KMS-11 (cell line): ENCODE results near the gene TOR2A.

ENCODE experiments used
- H2AFZ ChIP-seq: fragments of 200-600 bp; sonication (generic); 2 replicates; pipeline ENCODE4 v1.6.1; 2016; ENCODE audit warnings: antibody characterized with exemption, mixed run types, low read depth
- H3K27ac ChIP-seq: fragments of 200-600 bp; sonication (generic); 2 replicates; pipeline ENCODE4 v1.6.1; 2016; ENCODE audit warnings: mild to moderate bottlenecking, mixed run types
- H3K27me3 ChIP-seq: fragments of 200-600 bp; sonication (generic); 2 replicates; pipeline ENCODE4 v1.6.1; 2017; ENCODE audit warnings: mild to moderate bottlenecking, low read depth, mixed run types, moderate library complexity; ENCODE audit not compliant: insufficient read depth
- H3K36me3 ChIP-seq: fragments of 200-600 bp; sonication (generic); 2 replicates; pipeline ENCODE4 v1.6.1; 2017; ENCODE audit warnings: mild to moderate bottlenecking, mixed run types; ENCODE audit not compliant: insufficient read depth
- H3K4me1 ChIP-seq: fragments of 200-600 bp; sonication (generic); 2 replicates; pipeline ENCODE4 v1.6.1; 2016; ENCODE audit warnings: mild to moderate bottlenecking, low read depth, mixed run types; ENCODE audit not compliant: poor library complexity, severe bottlenecking
- H3K4me2 ChIP-seq: fragments of 200-600 bp; sonication (generic); 2 replicates; pipeline ENCODE4 v1.7.0; 2016; ENCODE audit warnings: mild to moderate bottlenecking, mixed run types
- H3K4me3 ChIP-seq: fragments of 200-600 bp; sonication (generic); IDR thresholded peaks from 2 replicates; pipeline ENCODE4 v1.6.1; 2017; ENCODE audit warnings: low read depth, low read length, mixed read lengths; ENCODE audit not compliant: insufficient read depth
- H3K79me2 ChIP-seq: fragments of 200-600 bp; sonication (generic); 2 replicates; pipeline ENCODE4 v1.6.1; 2016; ENCODE audit warnings: low read depth, mixed run types; ENCODE audit not compliant: insufficient read depth
- H3K9ac ChIP-seq: fragments of 200-600 bp; sonication (generic); 2 replicates; pipeline ENCODE4 v1.6.1; 2016; ENCODE audit warnings: mild to moderate bottlenecking, mixed run types
- H4K20me1 ChIP-seq: fragments of 200-600 bp; sonication (generic); 2 replicates; pipeline ENCODE4 v1.6.1; 2016; ENCODE audit warnings: mild to moderate bottlenecking, mixed run types; ENCODE audit not compliant: insufficient read depth
- CTCF ChIP-seq: fragments of 200-600 bp; sonication (generic); conservative IDR thresholded peaks from 2 replicates; pipeline ENCODE4 v1.6.1; 2017; ENCODE audit warnings: low read depth, mild to moderate bottlenecking, antibody characterized with exemption, low read length, moderate library complexity, mixed read lengths

Gene TOR2A

GRCh38 chr9:127770583-127770904 is 35.5 kb upstream of the TOR2A start:
- Histone ChIP-seq H3K4me1 (peaks cover 56% of the 10 kb centered on the region), H3K79me2 (0 out of 2 replicates have a peak, but pooled peaks cover 10% of the 10 kb centered on the region), H2AFZ (no peak overlapping the region; the same call in 1 of the 2 replicates), H3K4me2 (peak overlapping the region; percentile 71), H3K4me3 (no peak overlapping the region), H3K36me3 (no peaks in the 10 kb centered on the region), H3K27me3 (no peaks in the 10 kb centered on the region), H4K20me1 (no peaks in the 10 kb centered on the region), H3K27ac (peak overlapping the region; percentile 51), H3K9ac (0 out of 2 replicates have a peak overlapping the region, but pooled peaks have one; percentile 14)
- no peak for TF ChIP-seq CTCF

- 0 out of 2 replicates have a peak overlapping the region, but pooled peaks have one; percentile 14 for H3K9ac ChIP-seq
- peak overlapping the region; percentile 51 for H3K27ac ChIP-seq
- no peaks in the 10 kb centered on the region for H3K27me3 ChIP-seq
- no peak overlapping the region for H3K4me3 ChIP-seq
- no peak overlapping the region for H2AFZ ChIP-seq
- H3K4me1 ChIP-seq: peaks cover 52% of the 10 kb centered on the region
- peak overlapping the region; percentile 71 for H3K4me2 ChIP-seq
- H4K20me1 ChIP-seq: no peaks in the 10 kb centered on the region
- no peak for TF ChIP-seq CTCF
- H3K36me3 ChIP-seq: no peaks in the 10 kb centered on the region
- H3K79me2 ChIP-seq: 0 out of 2 replicates have a peak, but pooled peaks cover 6% of the 10 kb centered on the region
These were observed 35.0 kb upstream of the TOR2A start for GRCh38 chr9:127769929-127770582.

- Histone ChIP-seq H4K20me1 (no peaks in the 10 kb centered on the region), H2AFZ (no peak overlapping the region), H3K79me2 (no peaks in the 10 kb centered on the region), H3K27ac (no peak overlapping the region), H3K4me2 (no peak overlapping the region), H3K9ac (no peak overlapping the region), H3K4me3 (no peak overlapping the region), H3K36me3 (no peaks in the 10 kb centered on the region), H3K4me1 (peaks cover 42% of the 10 kb centered on the region), H3K27me3 (no peaks in the 10 kb centered on the region)
- no peak for TF ChIP-seq CTCF
These were observed 34.0 kb upstream of the TOR2A start for GRCh38 chr9:127769101-127769500.

GRCh38 chr9:127768698-127769097 is 33.6 kb upstream of the TOR2A start:
- Histone ChIP-seq H3K4me1 (peaks cover 39% of the 10 kb centered on the region), H3K27me3 (no peaks in the 10 kb centered on the region)

More at GRCh38 chr9:127768698-127769097, 33.6 kb upstream of the TOR2A start:
- Histone ChIP-seq H3K36me3 (no peaks in the 10 kb centered on the region), H3K79me2 (no peaks in the 10 kb centered on the region), H3K27ac (no peak overlapping the region), H3K4me3 (no peak overlapping the region), H3K9ac (no peak overlapping the region), H3K4me2 (no peak overlapping the region), H4K20me1 (no peaks in the 10 kb centered on the region), H2AFZ (no peak overlapping the region)
- no peak for TF ChIP-seq CTCF
